K562 (cell line): Measurements from ENCODE around the gene MDM4. TPM values are rescaled to one million over a fixed set of nuclear protein-coding genes. Genes with fewer than 3 reads are reported as not detected.
A peak's percentile ranks its signal among the peaks of the same experiment; 100 is the strongest.

Source experiments
- ATAC-seq: fragments of 200-7000 bp; cut with Tn5 transposase; 3 replicates; pipeline ENCODE4 v1.9.1; 2020; ENCODE audit warnings: moderate library complexity
- BruUV-seq: library from RNA; stranded (reverse); fragments of 400-500 nt; replicated peaks from 2 replicates; lab custom pipeline; 2021; lab: Mats Ljungman, UMichigan
- CTCF ChIA-PET: fragments of 300-600 bp; formaldehyde crosslinking; extraction: SDS; loops from one replicate; lab custom pipeline; 2021; ENCODE audit warnings: low intra/inter-chr PET ratio; lab: Yijun Ruan, JAX
- POLR2A ChIA-PET: fragments of 300-600, 350-650 bp; sonication (Branson Sonifier 250); formaldehyde crosslinking; extraction: SDS; loops from one replicate; lab custom pipeline; 2021; ENCODE audit warnings: antibody characterized with exemption, inconsistent platforms; lab: Yijun Ruan, JAX
- DNase-seq, 4 experiments: peaks; one replicate each; pipeline versions ENCODE4 v3.0.0 to v3.0.0-alpha.2; 2011 to 2018; ENCODE audit warnings: low spot score in 3 of 4, mixed read lengths in 3 of 4; ENCODE audit errors: extremely low read depth in 1 of 4
- FAIRE-seq: peaks from 2 replicates; lab custom pipeline; 2011; peaks lifted over from hg19 to GRCh38; lab: Jason Lieb, UNC
- H2AFZ ChIP-seq: 2 replicates; pipeline ENCODE4 v1.6.0; 2011; ENCODE audit warnings: low read depth, low read length, control low read depth, inconsistent platforms
- H3K27ac ChIP-seq: fragments of 200-600 bp; 3 replicates; pipeline ENCODE4 v1.8.0; 2011; ENCODE audit warnings: low read depth, mild to moderate bottlenecking, control low read depth, inconsistent platforms, low read length, moderate library complexity, mixed read lengths; ENCODE audit errors: extremely low read depth
- H3K27me3 ChIP-seq, 2 experiments: fragments of 300-600 bp in 1 of 2; 2 replicates in 1 of 2; 3 replicates in 1 of 2; pipeline versions ENCODE4 v1.6.0 to v1.8.0; 2011; ENCODE audit warnings: inconsistent platforms in 2 of 2, low read length in 2 of 2, mild to moderate bottlenecking in 1 of 2, mixed read lengths in 1 of 2, moderate library complexity in 1 of 2; ENCODE audit not compliant: control insufficient read depth in 2 of 2, insufficient read depth in 2 of 2
- H3K36me3 ChIP-seq: fragments of 300-600 bp; 3 replicates; pipeline ENCODE4 v1.8.0; 2011; ENCODE audit warnings: mild to moderate bottlenecking, low read length, inconsistent platforms; ENCODE audit not compliant: control insufficient read depth, insufficient read depth
- H3K4me1 ChIP-seq, 2 experiments: fragments of 200-600 bp in 1 of 2; replicated peaks in 1 of 2; 2 replicates in 1 of 2; 3 replicates in 1 of 2; pipeline versions ENCODE4 v1.5.1 to v1.8.0; 2011; ENCODE audit warnings: inconsistent platforms in 2 of 2, low read length in 2 of 2, mild to moderate bottlenecking in 1 of 2, mixed read lengths in 1 of 2, moderate library complexity in 1 of 2; ENCODE audit not compliant: control insufficient read depth in 2 of 2, insufficient read depth in 2 of 2
- H3K4me2 ChIP-seq: 2 replicates; pipeline ENCODE4 v1.6.1; 2011; ENCODE audit warnings: low read length, control low read depth, inconsistent platforms, mixed read lengths; ENCODE audit not compliant: insufficient read depth
- H3K4me3 ChIP-seq: fragments of 200-600 bp; sonication (generic), shearing (Covaris generic); 2 replicates; pipeline ENCODE4 v1.5.1; 2016; ENCODE audit warnings: control low read depth, inconsistent platforms
- H3K79me2 ChIP-seq: fragments of 200-600 bp; 3 replicates; pipeline ENCODE4 v1.8.0; 2011; ENCODE audit warnings: low read length, inconsistent platforms; ENCODE audit not compliant: control insufficient read depth, insufficient read depth
- H3K9ac ChIP-seq, 2 experiments: 2 replicates each; pipeline versions ENCODE4 v1.6.0 to v1.6.1; 2011; ENCODE audit warnings: low read depth in 2 of 2, low read length in 2 of 2, control low read depth in 1 of 2, inconsistent platforms in 1 of 2, mild to moderate bottlenecking in 1 of 2, mixed read lengths in 1 of 2; ENCODE audit not compliant: insufficient read depth in 1 of 2
- H3K9me1 ChIP-seq: one replicate; pipeline ENCODE4 v1.6.0; 2011; ENCODE audit warnings: inconsistent platforms, mild to moderate bottlenecking, low read length, moderate library complexity; ENCODE audit not compliant: control insufficient read depth, insufficient read depth
- H3K9me3 ChIP-seq: replicated peaks from 2 replicates; pipeline ENCODE4 v1.5.1; 2011; ENCODE audit warnings: low read depth, low read length, inconsistent platforms; ENCODE audit not compliant: control insufficient read depth, insufficient read depth
- H4K20me1 ChIP-seq: replicated peaks from 2 replicates; pipeline ENCODE4 v1.6.1; 2011; ENCODE audit warnings: low read length, inconsistent platforms, mixed read lengths; ENCODE audit not compliant: control insufficient read depth, insufficient read depth
- ARNT ChIP-seq, 2 experiments: fragments of 450-650 bp; IDR thresholded peaks; 2 replicates each; pipeline ENCODE4 v1.6.1; 2016; ENCODE audit warnings: mild to moderate bottlenecking in 1 of 2
- C11orf30 ChIP-seq: fragments of 450-650 bp; IDR thresholded peaks from 2 replicates; pipeline ENCODE4 v1.6.1; 2016; ENCODE audit warnings: low read depth, mild to moderate bottlenecking
- CBX8 ChIP-seq: fragments of 200-600 bp; sonication (generic); IDR thresholded peaks from 2 replicates; pipeline ENCODE4 v1.6.1; 2012; ENCODE audit warnings: borderline replicate concordance, mixed run types, low read depth, mild to moderate bottlenecking, moderate library complexity, mixed read lengths, low read length, control low read depth, inconsistent platforms; ENCODE audit not compliant: poor library complexity, severe bottlenecking; ENCODE audit errors: extremely low read depth
- MAFG ChIP-seq: fragments of 450-650 bp; conservative IDR thresholded peaks from 2 replicates; pipeline ENCODE4 v1.6.1; 2016; ENCODE audit warnings: missing genetic modification characterization, missing compliant biosample characterization
- NFE2 ChIP-seq: IDR thresholded peaks from 2 replicates; pipeline ENCODE4 v1.6.1; 2014; ENCODE audit warnings: antibody characterized with exemption, low read depth
- RAD21 ChIP-seq, 2 experiments: fragments of 250-450 bp in 1 of 2; fragments of 450-650 bp in 1 of 2; sonication (Bioruptor Pico) in 1 of 2; formaldehyde crosslinking in 1 of 2; IDR thresholded peaks in 1 of 2; conservative IDR thresholded peaks in 1 of 2; 2 replicates each; pipeline versions ENCODE4 v1.4.0 to v1.8.0; 2020 to 2022; ENCODE audit warnings: mild to moderate bottlenecking in 2 of 2, moderate library complexity in 1 of 2
- VEZF1 ChIP-seq: fragments of 200-800 bp; sonication (Bioruptor generic); IDR thresholded peaks from 2 replicates; pipeline ENCODE4 v1.6.1; 2017; ENCODE audit warnings: missing genetic modification characterization, missing compliant biosample characterization
- ZNF316 ChIP-seq: fragments of 450-650 bp; IDR thresholded peaks from 2 replicates; pipeline ENCODE4 v1.6.1; 2016
- ZNF41 ChIP-seq: fragments of 250-450 bp; sonication (Bioruptor Pico); conservative IDR thresholded peaks from 2 replicates; pipeline ENCODE4 v1.4.0; 2020; ENCODE audit warnings: mild to moderate bottlenecking
- ZNF668 ChIP-seq: fragments of 250-450 bp; sonication (Bioruptor Pico); IDR thresholded peaks from 2 replicates; pipeline ENCODE4 v1.8.0; 2022; ENCODE audit warnings: mild to moderate bottlenecking, inconsistent platforms
- ZNF785 ChIP-seq: fragments of 250-450 bp; sonication (Bioruptor Pico); IDR thresholded peaks from 2 replicates; pipeline ENCODE4 v1.4.0; 2020; ENCODE audit warnings: mild to moderate bottlenecking
- WGBS: fragments of 100-300 bp; shearing (Covaris generic); methylation state at CpG from one replicate; pipeline ENCODE4 v1.1.6; 2016; ENCODE audit warnings: low coverage, mixed read lengths; ENCODE audit not compliant: insufficient coverage; ENCODE audit errors: missing lambda C conversion rate; 5-methylcytosine and 5-hydroxymethylcytosine counted together
- in situ Hi-C: fragments of 300-500 bp; cut with MboI; formaldehyde crosslinking; loops from 4 replicates; pipeline ENCODE4 v1.15.0; 2018; ENCODE audit warnings: inconsistent platforms, mixed read lengths
- intact Hi-C: fragments of 100-400 bp; cut with micrococcal nuclease; formaldehyde crosslinking; loops from 2 replicates; pipeline ENCODE4 v1.14.2; 2022
- polyA plus RNA-seq, 8 experiments: library from polyadenylated mRNA; depleted of rRNA in 4 of 8; stranded (reverse) in 5 of 8; unstranded in 3 of 8; fragments of >200 nt; fragmentation: Nextera tagmentation in 2 of 8; fragmentation: Illumina TruSeq in 1 of 8; extraction: Ambion mirVana in 2 of 8; extraction: Trizol in 1 of 8; gene quantifications; 2 replicates each; pipeline versions ENCODE4 v1.2.1 to v1.2.3, GENCODE V29; 2011 to 2014; ENCODE audit warnings: inconsistent platforms in 1 of 8, missing spikeins in 1 of 8
- total RNA-seq, 7 experiments: library from RNA; depleted of rRNA in 6 of 7; stranded (reverse); fragments of >200 nt in 6 of 7; fragmentation: Illumina TruSeq in 2 of 7; extraction: Trizol in 2 of 7; gene quantifications; 2 replicates each; pipeline versions ENCODE4 v1.2.1 to v1.2.3, GENCODE V29; 2011 to 2021; ENCODE audit warnings: low replicate concordance in 1 of 7

MDM4 gene
- total and polyA plus RNA-seq, 9 of the 15 experiments (the other 6 are each of a cell fraction or from before 2014, with no cell fraction given) = 3.3 to 61.7 (median 21.2) TPM

- TF ChIP-seq VEZF1 (CRISPR knock-in tag) (no peak), ZNF785 (CRISPR knock-in tag) (no peak), ARNT (IDR thresholded peaks at IDR 0.05) (no peak), RAD21 (CRISPR knock-in tag; conservative IDR thresholded peaks at IDR 0.05 in 1 of 2, IDR thresholded peaks at IDR 0.05 in 1 of 2) (no peak), ZNF41 (CRISPR knock-in tag) (no peak)
These were observed 43.5 kb upstream of the MDM4 start (continued) for GRCh38 chr1:204472660-204473059.

GRCh38 chr1:204473400-204473965, 42.7 kb upstream of the MDM4 start:
- Histone ChIP-seq H3K9ac (no peak overlapping the region), H3K27ac (no peak overlapping the region), H3K9me1 (no peaks in the 10 kb centered on the region), H2AFZ (no peak overlapping the region), H3K27me3 (peaks cover 41 to 52% of the 10 kb centered on the region in 2 experiments), H3K4me2 (no peak overlapping the region), H3K4me1 (0 out of 5 replicates have a peak, but pooled peaks cover 0 to 5% of the 10 kb centered on the region in 2 experiments), H3K9me3 (no peaks in the 10 kb centered on the region), H3K4me3 (no peak overlapping the region), H3K36me3 (no peaks in the 10 kb centered on the region), H3K79me2 (no peaks in the 10 kb centered on the region), H4K20me1 (no peaks in the 10 kb centered on the region)
- intact Hi-C loops = no loop called here
- ATAC-seq = no peak; the same call in 2 of the 3 replicates
- no peak for FAIRE-seq
- no TSS peak for BruUV-seq
- ChIA-PET CTCF (interaction anchor here (0.7 to 1.1 kb wide), 2 partner anchors 29 to 332 kb away, joined by 3 read pairs; no protein-coding TSS in a partner anchor), POLR2A (interaction anchor here (1.1 kb wide), 1 partner anchor 27 kb away, joined by 4 read pairs; no protein-coding TSS in a partner anchor)
- in situ Hi-C loops = no loop called here
- no peak for DNase-seq
- WGBS = 0% methylated on average over 1 of the region's 1 CpG
- peak; percentile 50; the same call in 1 of the 2 replicates for TF ChIP-seq NFE2
- peak; percentile 68 for TF ChIP-seq MAFG
- TF ChIP-seq C11orf30 = peak; percentile 66; the same call in 1 of the 2 replicates
- no peak for TF ChIP-seq ZNF668 (CRISPR knock-in tag)
- peak; percentile 51 for TF ChIP-seq ZNF316
- no peak for TF ChIP-seq CBX8
